KMS-11 (cell line): ENCODE measurements around the gene ME1.

Experiments
- H2AFZ ChIP-seq: fragments of 200-600 bp; sonication (generic); 2 replicates; pipeline ENCODE4 v1.6.1; 2016; ENCODE audit warnings: antibody characterized with exemption, mixed run types, low read depth
- H3K27ac ChIP-seq: fragments of 200-600 bp; sonication (generic); 2 replicates; pipeline ENCODE4 v1.6.1; 2016; ENCODE audit warnings: mild to moderate bottlenecking, mixed run types
- H3K27me3 ChIP-seq: fragments of 200-600 bp; sonication (generic); 2 replicates; pipeline ENCODE4 v1.6.1; 2017; ENCODE audit warnings: mild to moderate bottlenecking, low read depth, mixed run types, moderate library complexity; ENCODE audit not compliant: insufficient read depth
- H3K36me3 ChIP-seq: fragments of 200-600 bp; sonication (generic); 2 replicates; pipeline ENCODE4 v1.6.1; 2017; ENCODE audit warnings: mild to moderate bottlenecking, mixed run types; ENCODE audit not compliant: insufficient read depth
- H3K4me1 ChIP-seq: fragments of 200-600 bp; sonication (generic); 2 replicates; pipeline ENCODE4 v1.6.1; 2016; ENCODE audit warnings: mild to moderate bottlenecking, low read depth, mixed run types; ENCODE audit not compliant: poor library complexity, severe bottlenecking
- H3K4me2 ChIP-seq: fragments of 200-600 bp; sonication (generic); 2 replicates; pipeline ENCODE4 v1.7.0; 2016; ENCODE audit warnings: mild to moderate bottlenecking, mixed run types
- H3K4me3 ChIP-seq: fragments of 200-600 bp; sonication (generic); IDR thresholded peaks from 2 replicates; pipeline ENCODE4 v1.6.1; 2017; ENCODE audit warnings: low read depth, low read length, mixed read lengths; ENCODE audit not compliant: insufficient read depth
- H3K79me2 ChIP-seq: fragments of 200-600 bp; sonication (generic); 2 replicates; pipeline ENCODE4 v1.6.1; 2016; ENCODE audit warnings: low read depth, mixed run types; ENCODE audit not compliant: insufficient read depth
- H3K9ac ChIP-seq: fragments of 200-600 bp; sonication (generic); 2 replicates; pipeline ENCODE4 v1.6.1; 2016; ENCODE audit warnings: mild to moderate bottlenecking, mixed run types
- H4K20me1 ChIP-seq: fragments of 200-600 bp; sonication (generic); 2 replicates; pipeline ENCODE4 v1.6.1; 2016; ENCODE audit warnings: mild to moderate bottlenecking, mixed run types; ENCODE audit not compliant: insufficient read depth
- TF ChIP-seq, protein P1 (sequence below): fragments of 200-600 bp; sonication (generic); conservative IDR thresholded peaks from 2 replicates; pipeline ENCODE4 v1.6.1; 2017; ENCODE audit warnings: low read depth, mild to moderate bottlenecking, antibody characterized with exemption, low read length, moderate library complexity, mixed read lengths

Gene ME1

GRCh38 chr6:83359638-83360037 lies 71.2 kb downstream of the ME1 start:
- Histone ChIP-seq H3K4me3 (no peak overlapping the region), H3K36me3 (no peaks in the 10 kb centered on the region), H3K9ac (no peak overlapping the region), H2AFZ (no peak overlapping the region), H3K4me1 (no peaks in the 10 kb centered on the region), H3K27ac (no peak overlapping the region), H4K20me1 (no peaks in the 10 kb centered on the region), H3K79me2 (no peaks in the 10 kb centered on the region), H3K27me3 (no peaks in the 10 kb centered on the region), H3K4me2 (no peak overlapping the region)
- TF ChIP-seq, protein P1, sequence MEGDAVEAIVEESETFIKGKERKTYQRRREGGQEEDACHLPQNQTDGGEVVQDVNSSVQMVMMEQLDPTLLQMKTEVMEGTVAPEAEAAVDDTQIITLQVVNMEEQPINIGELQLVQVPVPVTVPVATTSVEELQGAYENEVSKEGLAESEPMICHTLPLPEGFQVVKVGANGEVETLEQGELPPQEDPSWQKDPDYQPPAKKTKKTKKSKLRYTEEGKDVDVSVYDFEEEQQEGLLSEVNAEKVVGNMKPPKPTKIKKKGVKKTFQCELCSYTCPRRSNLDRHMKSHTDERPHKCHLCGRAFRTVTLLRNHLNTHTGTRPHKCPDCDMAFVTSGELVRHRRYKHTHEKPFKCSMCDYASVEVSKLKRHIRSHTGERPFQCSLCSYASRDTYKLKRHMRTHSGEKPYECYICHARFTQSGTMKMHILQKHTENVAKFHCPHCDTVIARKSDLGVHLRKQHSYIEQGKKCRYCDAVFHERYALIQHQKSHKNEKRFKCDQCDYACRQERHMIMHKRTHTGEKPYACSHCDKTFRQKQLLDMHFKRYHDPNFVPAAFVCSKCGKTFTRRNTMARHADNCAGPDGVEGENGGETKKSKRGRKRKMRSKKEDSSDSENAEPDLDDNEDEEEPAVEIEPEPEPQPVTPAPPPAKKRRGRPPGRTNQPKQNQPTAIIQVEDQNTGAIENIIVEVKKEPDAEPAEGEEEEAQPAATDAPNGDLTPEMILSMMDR, result no peak

DNA sequence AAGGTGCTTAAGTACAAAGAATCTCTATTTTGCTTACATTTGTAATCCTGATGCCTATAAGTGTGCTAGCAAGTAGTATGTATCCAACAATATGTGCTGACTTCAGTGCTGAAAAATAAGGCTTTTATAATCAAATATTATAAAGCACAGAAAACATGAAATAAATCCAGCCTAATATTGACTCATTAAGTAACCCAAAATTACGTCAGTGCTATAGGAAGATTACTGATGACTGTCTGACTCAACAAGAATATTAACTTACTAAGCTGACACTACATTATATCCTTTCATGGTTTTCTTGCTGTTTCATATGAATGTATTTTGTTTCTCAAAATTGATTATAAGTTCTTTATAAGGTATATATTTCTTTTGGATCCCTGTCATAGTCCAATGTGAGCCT lies 76.1 kb downstream of the ME1 start:
- no peak overlapping the region for H3K9ac ChIP-seq
- H3K36me3 ChIP-seq, result no peaks in the 10 kb centered on the region
- TF ChIP-seq, protein P1, result no peak
- H4K20me1 ChIP-seq, result no peaks in the 10 kb centered on the region
- H3K4me2 ChIP-seq, result no peak overlapping the region
- H3K4me3 ChIP-seq, result no peak overlapping the region
- H3K27me3 ChIP-seq, result no peaks in the 10 kb centered on the region
- H2AFZ ChIP-seq, result no peak overlapping the region
- H3K4me1 ChIP-seq, result no peaks in the 10 kb centered on the region
- H3K27ac ChIP-seq, result no peak overlapping the region
- H3K79me2 ChIP-seq, result no peaks in the 10 kb centered on the region

- Histone ChIP-seq H3K4me2 (no peak overlapping the region), H2AFZ (no peak overlapping the region)
- TF ChIP-seq, protein P1, result no peak
These were observed 78.3 kb downstream of the ME1 start for GRCh38 chr6:83352424-83353061.

GRCh38 chr6:83343121-83343520 lies 87.7 kb downstream of the ME1 start:
- H3K27me3 ChIP-seq, result no peaks in the 10 kb centered on the region
- no peak overlapping the region for H2AFZ ChIP-seq
- H3K36me3 ChIP-seq, result no peaks in the 10 kb centered on the region
- H3K27ac ChIP-seq, result no peak overlapping the region
- H3K4me1 ChIP-seq, result no peaks in the 10 kb centered on the region
- TF ChIP-seq, protein P1, result no peak
- H3K9ac ChIP-seq, result no peak overlapping the region
- no peak overlapping the region for H3K4me2 ChIP-seq
- no peak overlapping the region for H3K4me3 ChIP-seq
- H3K79me2 ChIP-seq, result no peaks in the 10 kb centered on the region
- no peaks in the 10 kb centered on the region for H4K20me1 ChIP-seq

More at GRCh38 chr6:83352424-83353061, 78.3 kb downstream of the ME1 start:
- H3K9ac ChIP-seq, result no peak overlapping the region
- no peaks in the 10 kb centered on the region for H3K4me1 ChIP-seq
- no peak overlapping the region for H3K4me3 ChIP-seq
- no peaks in the 10 kb centered on the region for H3K79me2 ChIP-seq
- H3K27me3 ChIP-seq, result no peaks in the 10 kb centered on the region
- H4K20me1 ChIP-seq, result no peaks in the 10 kb centered on the region
- no peaks in the 10 kb centered on the region for H3K36me3 ChIP-seq
- H3K27ac ChIP-seq, result no peak overlapping the region
